ENCODE measurements around the gene DYNLT5.
A peak's percentile ranks its signal among the peaks of the same experiment; 100 is the strongest.

DNA sequence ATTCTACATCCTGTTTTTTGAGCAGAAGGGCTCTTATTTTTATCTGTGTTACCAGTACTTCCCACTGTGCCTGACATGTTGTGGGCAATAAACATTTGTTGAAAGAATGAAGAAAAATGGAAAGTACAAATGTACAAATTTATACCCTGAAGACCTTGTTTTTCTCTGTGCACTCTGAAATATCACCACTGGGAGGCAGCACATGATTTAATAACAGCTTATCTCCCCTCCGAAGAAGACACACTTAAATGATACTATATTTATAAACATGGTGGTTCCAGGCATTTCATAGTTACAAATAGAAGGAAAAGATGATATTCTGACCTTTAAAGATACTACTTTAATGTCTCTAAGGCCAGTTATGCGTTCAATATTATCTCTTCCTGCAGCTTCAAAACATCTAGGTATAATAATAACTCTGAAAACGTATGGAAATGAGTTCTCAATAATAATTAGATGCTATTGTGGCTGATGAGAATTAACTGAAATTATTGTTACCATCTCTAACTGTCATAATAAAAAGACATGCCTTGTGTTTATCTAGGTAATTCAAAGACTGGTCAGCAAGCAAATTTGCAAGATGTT is 12.8 kb downstream of the DYNLT5 start:
- TF ChIP-seq POLR2A (IDR thresholded peaks at IDR 0.05) (no peak), POLR2AphosphoS5 (IDR thresholded peaks at IDR 0.05) (no peak), CTCF (IDR thresholded peaks at IDR 0.05) (peak; percentile 18 to 77 (median 64))
